ENCODE measurements around the gene ESYT2.

DNA sequence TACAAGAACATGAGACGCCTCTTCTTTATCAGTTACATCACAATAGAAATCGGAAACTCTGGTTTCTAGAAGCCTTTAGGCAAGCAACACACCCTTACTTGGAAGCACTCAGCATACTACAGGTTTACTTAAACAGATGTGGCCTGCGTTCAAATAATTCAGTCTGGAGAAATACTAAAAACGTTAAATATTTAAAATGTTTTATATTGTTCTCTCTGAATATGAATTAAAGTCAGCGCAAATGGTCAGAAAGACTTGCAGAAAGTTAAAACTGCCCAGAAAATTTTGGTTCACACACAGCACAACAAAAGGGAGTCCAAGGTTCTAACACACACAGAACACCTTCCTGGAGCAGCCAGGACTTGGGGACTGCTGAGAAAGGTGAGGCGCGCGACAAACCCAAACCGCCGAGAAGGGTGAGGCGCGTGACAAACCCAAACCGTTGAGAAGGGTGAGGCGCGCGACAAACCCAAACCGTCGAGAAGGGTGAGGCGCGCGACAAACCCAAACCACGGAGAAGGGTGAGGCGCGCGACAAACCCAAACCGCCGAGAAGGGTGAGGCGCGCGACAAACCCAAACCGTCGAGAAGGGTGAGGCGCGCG is 25.8 kb downstream of the ESYT2 start:
- TF ChIP-seq, protein P1, sequence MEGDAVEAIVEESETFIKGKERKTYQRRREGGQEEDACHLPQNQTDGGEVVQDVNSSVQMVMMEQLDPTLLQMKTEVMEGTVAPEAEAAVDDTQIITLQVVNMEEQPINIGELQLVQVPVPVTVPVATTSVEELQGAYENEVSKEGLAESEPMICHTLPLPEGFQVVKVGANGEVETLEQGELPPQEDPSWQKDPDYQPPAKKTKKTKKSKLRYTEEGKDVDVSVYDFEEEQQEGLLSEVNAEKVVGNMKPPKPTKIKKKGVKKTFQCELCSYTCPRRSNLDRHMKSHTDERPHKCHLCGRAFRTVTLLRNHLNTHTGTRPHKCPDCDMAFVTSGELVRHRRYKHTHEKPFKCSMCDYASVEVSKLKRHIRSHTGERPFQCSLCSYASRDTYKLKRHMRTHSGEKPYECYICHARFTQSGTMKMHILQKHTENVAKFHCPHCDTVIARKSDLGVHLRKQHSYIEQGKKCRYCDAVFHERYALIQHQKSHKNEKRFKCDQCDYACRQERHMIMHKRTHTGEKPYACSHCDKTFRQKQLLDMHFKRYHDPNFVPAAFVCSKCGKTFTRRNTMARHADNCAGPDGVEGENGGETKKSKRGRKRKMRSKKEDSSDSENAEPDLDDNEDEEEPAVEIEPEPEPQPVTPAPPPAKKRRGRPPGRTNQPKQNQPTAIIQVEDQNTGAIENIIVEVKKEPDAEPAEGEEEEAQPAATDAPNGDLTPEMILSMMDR (conservative IDR thresholded peaks at IDR 0.05) = no peak
- TF ChIP-seq EZH2 (IDR thresholded peaks at IDR 0.05; ENCODE audit: low read depth) = no peak
